K562 (cell line): ENCODE measurements around the gene KCNH3.

Experiments used
- DIDO1 ChIP-seq: fragments of 450-650 bp; IDR thresholded peaks from 2 replicates; pipeline ENCODE4 v1.6.1; 2016; ENCODE audit warnings: low read depth, missing biosample characterization, missing genetic modification characterization
- EP300 ChIP-seq: IDR thresholded peaks from 2 replicates; pipeline ENCODE4 v1.6.1; 2012; ENCODE audit warnings: low read length, improper control_type of control experiment
- MXI1 ChIP-seq: IDR thresholded peaks from 2 replicates; pipeline ENCODE4 v1.6.1; 2011; ENCODE audit warnings: low read depth, mild to moderate bottlenecking, improper control_type of control experiment, low read length
- NCOR1 ChIP-seq: fragments of 450-650 bp; IDR thresholded peaks from 2 replicates; pipeline ENCODE4 v1.6.1; 2016; ENCODE audit warnings: mild to moderate bottlenecking, moderate library complexity
- NR3C1 ChIP-seq: sonication (generic); formaldehyde crosslinking; IDR thresholded peaks from 2 replicates; pipeline ENCODE4 v1.8.1; 2022; ENCODE audit warnings: missing genetic modification reagents
- TF ChIP-seq, protein P1 (sequence below): fragments of 450-650 bp; IDR thresholded peaks from 2 replicates; pipeline ENCODE4 v1.6.1; 2016; ENCODE audit warnings: antibody characterized with exemption
- TF ChIP-seq, protein P2 (sequence below): fragments of 250-450 bp; sonication (Bioruptor Pico); IDR thresholded peaks from 2 replicates; pipeline ENCODE4 v1.8.0; 2021; ENCODE audit warnings: moderate library complexity, mild to moderate bottlenecking, inconsistent platforms
- TF ChIP-seq, protein P3 (sequence below), 3 experiments: IDR thresholded peaks in 2 of 3; conservative IDR thresholded peaks in 1 of 3; 2 replicates each; pipeline ENCODE4 v1.5.1; 2011 to 2012; ENCODE audit warnings: low read length in 3 of 3, mild to moderate bottlenecking in 3 of 3, control low read depth in 2 of 3, improper control_type of control experiment in 1 of 3, inconsistent platforms in 1 of 3, low read depth in 1 of 3, mixed read lengths in 1 of 3, moderate library complexity in 1 of 3; ENCODE audit not compliant: insufficient read depth in 2 of 3

DNA sequence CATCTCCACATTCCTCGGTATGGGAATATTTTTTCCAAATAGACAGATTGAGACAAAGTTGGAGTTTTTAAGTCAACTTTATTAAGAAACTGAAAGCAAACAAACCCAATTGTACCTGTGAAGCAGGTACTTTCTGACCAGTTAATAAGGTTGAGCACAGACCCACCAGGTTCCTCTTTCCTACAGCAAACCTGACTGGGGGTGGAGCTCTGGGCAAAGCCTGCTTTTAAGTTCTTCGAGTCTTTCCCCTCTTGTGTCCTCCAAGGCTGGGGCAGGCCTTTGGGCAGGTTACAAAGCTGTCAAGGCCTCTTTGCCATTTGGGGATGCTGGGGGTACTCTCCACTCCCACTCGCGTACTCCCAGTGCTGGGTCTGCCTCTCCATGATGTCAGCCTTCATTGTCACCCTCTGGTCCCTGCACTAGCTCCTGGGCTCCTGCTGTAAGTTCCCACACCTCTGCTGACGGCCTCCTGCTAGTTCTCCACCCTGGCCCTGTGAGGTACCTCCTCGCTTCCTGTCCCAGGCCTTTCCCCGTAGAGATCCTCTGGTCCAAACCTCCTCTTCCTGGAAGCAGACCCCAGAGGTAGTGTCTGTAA, 3.2 kb downstream of the KCNH3 start:
- TF ChIP-seq, protein P1, sequence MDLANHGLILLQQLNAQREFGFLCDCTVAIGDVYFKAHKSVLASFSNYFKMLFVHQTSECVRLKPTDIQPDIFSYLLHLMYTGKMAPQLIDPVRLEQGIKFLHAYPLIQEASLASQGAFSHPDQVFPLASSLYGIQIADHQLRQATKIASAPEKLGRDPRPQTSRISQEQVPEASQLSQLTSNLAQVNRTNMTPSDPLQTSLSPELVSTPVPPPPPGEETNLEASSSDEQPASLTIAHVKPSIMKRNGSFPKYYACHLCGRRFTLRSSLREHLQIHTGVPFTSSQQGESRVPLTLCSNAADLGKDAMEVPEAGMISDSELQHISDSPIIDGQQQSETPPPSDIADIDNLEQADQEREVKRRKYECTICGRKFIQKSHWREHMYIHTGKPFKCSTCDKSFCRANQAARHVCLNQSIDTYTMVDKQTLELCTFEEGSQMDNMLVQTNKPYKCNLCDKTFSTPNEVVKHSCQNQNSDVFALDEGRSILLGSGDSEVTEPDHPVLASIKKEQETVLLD: no peak
- TF ChIP-seq DIDO1 (tag) (no peak), NR3C1 (CRISPR knock-in tag) (no peak), MXI1 (no peak), EP300 (no peak), NCOR1 (no peak)
- TF ChIP-seq, protein P2, sequence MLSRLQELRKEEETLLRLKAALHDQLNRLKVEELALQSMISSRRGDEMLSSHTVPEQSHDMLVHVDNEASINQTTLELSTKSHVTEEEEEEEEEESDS (CRISPR knock-in tag): no peak
- TF ChIP-seq, protein P3, sequence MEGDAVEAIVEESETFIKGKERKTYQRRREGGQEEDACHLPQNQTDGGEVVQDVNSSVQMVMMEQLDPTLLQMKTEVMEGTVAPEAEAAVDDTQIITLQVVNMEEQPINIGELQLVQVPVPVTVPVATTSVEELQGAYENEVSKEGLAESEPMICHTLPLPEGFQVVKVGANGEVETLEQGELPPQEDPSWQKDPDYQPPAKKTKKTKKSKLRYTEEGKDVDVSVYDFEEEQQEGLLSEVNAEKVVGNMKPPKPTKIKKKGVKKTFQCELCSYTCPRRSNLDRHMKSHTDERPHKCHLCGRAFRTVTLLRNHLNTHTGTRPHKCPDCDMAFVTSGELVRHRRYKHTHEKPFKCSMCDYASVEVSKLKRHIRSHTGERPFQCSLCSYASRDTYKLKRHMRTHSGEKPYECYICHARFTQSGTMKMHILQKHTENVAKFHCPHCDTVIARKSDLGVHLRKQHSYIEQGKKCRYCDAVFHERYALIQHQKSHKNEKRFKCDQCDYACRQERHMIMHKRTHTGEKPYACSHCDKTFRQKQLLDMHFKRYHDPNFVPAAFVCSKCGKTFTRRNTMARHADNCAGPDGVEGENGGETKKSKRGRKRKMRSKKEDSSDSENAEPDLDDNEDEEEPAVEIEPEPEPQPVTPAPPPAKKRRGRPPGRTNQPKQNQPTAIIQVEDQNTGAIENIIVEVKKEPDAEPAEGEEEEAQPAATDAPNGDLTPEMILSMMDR (IDR thresholded peaks at IDR 0.05 in 2 of 3, conservative IDR thresholded peaks at IDR 0.05 in 1 of 3; ENCODE audit: insufficient read depth in 2 of 3, low read depth in 1 of 3, low read length in 3 of 3): no peak
